HG03045 (cell line): ENCODE results near the gene ADAMTS12.

Source experiments
- ATAC-seq: cut with Tn5 transposase; IDR thresholded peaks from one replicate; pipeline ENCODE4 v1.9.1; 2021; ENCODE audit warnings: mild to moderate bottlenecking, moderate library complexity; ENCODE audit not compliant: unreplicated experiment

The ADAMTS12 gene

DNA sequence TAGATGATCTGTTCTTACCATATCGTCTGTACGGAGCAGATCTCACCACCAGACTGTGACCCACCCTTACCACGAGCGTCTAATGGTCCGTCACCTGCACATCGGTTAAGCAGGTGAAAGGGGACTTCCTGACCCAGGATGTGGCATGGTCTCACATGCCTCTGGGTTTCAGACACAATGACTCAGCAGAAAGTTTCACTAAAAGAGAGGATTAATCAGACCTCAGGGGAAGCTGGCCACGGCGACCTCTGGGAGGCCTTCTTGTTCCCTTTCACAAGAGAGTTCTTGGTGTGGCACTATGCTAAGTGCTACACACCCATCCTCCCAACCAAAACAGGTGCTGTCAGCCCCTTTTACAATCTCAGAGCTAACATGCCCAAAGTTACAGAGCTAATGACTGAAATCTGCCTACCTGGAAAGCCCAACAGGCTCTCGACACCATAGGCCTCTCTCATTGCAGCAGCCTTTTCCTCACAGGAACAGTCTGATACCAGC, 41.6 kb downstream of the ADAMTS12 start:
- ATAC-seq, result peak; percentile 96

GRCh38 chr5:33848554-33848953, 43.2 kb downstream of the ADAMTS12 start:
- no peak for ATAC-seq

DNA sequence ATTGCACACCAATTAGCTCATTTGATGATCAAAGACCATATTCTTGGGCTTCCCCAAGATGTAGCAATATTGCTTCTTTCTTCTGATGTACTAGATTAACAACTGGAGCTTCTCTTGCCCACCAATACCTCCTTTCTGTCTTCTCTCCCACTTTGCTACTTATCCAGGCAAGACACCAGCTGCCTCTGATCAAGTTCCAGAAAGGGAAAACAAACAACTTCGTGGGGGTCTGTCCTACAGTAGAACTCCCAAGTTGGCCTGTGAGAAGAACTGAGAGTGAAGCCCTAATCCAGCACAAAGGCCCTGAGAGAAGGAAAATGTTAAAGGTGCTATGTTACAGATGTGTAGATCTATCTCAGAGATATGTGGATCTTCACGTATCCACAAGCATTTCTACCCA, 44.9 kb downstream of the ADAMTS12 start:
- ATAC-seq, result no peak

DNA sequence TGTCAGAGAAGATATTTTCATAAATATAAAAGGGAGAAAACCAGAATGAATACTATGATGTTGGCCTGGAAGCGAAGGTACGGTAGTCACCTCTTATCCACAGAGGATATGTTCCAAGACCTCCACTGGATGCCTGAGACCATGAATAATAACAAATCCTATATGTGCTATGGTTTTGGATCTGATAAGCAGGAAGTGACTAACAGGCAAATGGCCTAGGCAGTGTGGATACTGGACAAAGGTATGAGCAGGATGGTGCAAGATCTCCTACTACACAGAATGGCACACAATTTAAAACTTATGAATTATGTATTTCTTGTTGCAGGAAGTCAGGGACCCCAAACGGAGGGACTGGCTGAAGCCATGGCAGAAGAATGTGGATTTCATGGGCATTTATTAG, 48.2 kb downstream of the ADAMTS12 start:
- ATAC-seq, result no peak

DNA sequence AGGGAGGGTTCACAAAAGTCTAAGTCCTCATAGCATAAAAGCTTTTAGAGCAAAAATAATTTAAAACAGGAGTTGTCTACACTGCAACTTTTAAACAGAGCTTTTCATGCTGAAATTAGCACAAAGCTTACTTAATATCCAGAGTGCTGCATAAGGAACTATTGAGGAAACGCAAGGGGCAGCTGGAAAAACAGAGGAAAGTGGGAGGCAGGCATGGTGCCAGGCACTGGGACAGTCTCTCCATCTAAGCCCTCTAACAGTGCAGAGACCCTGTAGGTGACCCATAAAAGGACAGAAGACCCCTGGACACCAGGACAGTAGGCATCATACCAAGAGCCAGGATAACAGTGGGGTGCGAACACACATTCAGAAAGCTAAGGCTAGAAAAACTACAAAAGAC, 49.3 kb downstream of the ADAMTS12 start:
- ATAC-seq, result no peak

DNA sequence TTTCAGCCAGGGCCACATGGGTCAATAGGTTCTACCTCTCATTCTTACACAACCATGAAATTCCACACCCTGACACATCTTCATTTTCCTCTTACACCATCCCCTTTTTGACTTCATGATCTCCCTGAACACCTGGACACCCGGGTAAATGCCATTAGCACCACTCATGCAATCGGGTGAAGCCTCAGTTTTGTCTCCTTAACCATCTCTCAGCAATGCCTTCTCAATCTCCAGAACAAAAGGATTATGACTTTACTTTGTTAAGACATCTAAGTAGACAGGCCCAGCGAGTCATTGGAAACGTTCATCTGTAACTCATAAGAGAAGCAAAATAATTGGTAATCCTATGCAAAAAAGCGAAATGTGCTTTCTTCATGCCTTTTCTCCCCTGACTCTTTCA, 49.9 kb downstream of the ADAMTS12 start:
- ATAC-seq, result no peak

GRCh38 chr5:33840927-33841547, 50.8 kb downstream of the ADAMTS12 start:
- peak; percentile 73 for ATAC-seq

- ATAC-seq, result no peak
These were observed 54.5 kb downstream of the ADAMTS12 start for GRCh38 chr5:33837301-33837700.

- no peak for ATAC-seq
These were observed 57.5 kb downstream of the ADAMTS12 start for GRCh38 chr5:33834334-33834733.

DNA sequence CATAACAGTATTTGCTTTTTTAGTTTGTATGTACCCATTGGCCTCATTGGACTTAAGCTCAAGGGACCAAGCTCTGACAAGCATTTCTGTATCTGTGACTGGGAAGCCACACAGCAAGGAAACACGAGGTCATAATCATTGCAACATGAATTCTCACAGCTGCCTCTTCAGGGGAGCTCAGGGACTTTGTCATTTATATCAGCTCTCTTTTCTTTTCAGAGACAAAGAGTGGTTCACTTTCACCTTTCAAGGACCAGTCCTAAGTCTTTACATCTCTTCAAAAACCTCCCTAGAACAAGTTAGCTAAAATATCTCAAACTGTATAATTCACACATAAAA, 58.6 kb downstream of the ADAMTS12 start:
- ATAC-seq, result no peak

DNA sequence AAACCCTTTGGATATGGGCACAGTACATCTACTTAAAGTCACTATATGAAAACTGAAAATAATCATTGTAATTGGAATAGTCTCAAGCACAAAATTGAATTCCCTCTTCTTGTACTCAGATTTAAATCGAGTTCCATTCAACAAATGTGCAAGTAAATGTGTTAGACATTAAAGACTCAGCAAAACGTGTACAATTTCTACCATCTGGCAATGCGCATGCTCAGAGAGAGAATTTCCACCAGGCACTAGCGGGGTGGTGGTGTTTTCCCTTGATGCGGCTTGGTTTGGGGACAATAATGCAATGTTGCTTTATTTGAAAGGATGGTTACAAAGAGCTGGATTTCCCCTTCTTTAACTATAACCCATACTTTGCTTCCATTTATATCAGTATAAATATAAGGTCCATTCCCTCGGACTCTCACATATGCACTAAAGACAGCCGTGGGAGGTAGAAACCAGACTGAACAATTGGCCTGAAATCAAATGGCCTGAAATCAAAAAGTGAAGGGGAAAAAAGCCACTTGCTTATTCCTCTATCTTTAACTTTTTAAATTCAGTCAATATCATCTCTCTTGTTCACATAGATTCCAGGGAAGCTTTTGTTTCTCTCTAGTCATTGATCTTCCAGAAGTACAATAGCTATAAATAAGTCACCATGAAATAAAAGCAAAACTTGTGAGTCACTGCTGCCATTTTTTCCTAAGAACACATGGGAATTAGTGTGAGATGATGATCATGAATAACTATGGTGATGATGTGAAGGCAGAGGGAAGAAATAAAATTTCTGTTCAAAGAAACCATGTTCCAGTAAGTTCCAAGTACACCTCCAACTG, 59.2 kb downstream of the ADAMTS12 start:
- ATAC-seq, result no peak

DNA sequence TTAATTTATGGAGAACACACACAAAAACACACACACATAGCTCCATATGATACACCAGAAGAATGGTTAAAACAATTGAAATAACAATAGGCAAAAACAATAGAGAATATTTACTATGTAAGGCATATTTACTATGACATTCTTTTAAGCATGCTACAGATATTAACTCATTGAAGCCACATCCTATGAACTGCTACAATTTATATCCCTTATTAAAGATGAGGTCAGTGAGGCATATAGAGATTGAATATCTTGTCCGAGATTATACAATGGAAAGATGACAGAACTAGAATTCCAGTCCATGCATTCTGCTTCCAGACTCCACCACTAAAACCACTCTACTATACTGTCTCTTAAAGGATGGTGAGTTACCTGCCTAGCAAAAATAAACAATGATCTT, 60.7 kb downstream of the ADAMTS12 start:
- no peak for ATAC-seq

DNA sequence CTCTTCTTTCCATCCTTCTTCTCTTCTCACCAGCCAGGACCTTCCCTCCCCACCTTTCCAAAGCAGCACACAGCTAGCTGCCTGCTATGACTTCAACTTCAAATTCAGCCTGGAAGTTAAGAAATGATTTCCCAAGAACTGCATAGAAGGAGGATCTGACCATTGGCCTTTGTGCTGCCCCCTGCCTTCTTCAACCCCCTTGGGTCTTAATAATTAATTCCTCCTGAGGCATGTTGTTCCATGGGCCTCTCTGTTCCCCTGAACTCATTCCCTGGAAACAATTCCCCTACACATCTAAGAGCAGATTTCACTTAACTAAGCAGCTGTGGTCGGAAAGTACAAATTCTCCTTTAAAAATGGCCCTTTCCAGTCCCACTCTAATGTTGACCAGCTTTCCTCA, 62.4 kb downstream of the ADAMTS12 start:
- no peak for ATAC-seq

DNA sequence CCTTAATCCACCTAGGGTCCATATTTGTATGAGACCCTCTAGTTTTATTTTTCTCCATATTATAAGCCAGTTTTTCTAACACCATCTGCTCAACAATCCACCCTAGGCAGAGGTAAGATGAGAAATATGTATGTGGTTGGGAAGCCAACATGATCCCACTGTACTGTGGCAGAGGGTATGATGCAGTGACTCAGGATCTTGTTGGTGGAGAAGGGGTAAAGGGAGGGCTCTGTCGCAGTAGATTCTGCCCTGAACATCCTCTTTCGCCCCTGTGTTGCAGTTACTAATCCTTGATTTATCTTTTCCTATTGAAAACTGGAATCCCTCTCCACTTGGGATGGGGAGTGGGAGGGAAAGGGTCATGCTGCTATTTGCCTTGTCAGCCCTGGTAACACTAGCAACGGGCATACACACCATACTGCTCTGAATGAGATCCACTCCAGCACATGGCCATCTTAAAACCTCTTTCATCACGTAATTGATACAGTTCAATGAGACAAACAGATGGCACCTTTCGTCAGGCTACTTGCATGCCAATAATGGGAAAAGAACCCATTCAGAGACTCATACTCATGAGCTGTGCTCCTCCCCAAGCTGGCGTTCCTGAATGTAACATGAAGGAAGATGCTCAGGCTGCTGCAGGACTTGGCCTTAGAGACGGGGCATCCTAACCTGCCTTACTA, 63.0 kb downstream of the ADAMTS12 start:
- no peak for ATAC-seq

DNA sequence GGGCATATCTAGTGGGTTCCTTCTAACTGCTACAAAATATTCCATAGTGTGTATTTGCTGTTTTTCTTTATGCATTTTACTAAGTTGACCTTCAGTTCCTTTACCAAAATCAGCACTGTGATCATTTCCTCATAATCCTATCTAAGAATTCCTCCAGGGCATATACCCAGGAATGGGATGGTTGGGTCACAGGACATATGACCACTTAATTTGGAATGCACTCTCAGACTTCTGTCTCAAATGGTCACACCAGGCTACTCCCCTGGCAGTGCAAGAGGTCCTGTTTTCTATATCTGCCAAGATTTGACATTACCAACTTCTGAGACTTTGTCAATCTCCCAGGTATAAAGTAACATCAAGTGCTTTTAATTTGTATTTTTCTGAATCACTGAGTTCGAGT, 63.9 kb downstream of the ADAMTS12 start:
- no peak for ATAC-seq

DNA sequence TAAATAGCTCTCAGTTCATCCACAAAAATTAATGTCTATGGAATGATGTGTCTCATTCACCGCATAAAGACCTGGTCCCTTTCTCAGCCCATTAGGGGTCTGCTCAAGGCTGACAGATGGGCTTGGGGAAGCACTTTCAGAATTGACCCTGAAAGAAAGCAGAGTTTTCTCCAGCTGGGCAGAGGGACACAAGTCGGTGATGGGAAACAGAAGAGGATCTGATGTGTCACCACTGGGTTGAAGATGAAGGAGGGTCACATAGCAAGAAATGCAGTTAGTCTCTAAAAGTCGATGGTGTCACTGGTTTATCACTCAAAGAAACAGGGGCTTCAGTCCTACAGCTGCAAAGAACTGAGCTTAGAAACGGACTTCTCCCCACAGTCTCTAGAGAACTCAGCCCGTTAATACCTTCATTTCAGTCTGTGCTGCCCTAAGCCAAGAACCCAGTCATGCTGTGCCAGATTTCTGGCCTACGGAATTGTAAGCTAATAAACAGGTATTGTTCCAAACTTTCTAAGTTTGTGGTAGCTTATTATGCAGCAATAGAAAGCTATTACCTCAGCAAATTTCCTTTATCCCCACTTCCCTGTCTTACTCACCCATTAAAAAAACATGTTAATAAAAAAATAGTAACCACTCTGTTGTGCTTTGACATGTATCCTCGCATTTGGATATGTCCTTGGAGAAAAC, 64.6 kb downstream of the ADAMTS12 start:
- ATAC-seq, result no peak

DNA sequence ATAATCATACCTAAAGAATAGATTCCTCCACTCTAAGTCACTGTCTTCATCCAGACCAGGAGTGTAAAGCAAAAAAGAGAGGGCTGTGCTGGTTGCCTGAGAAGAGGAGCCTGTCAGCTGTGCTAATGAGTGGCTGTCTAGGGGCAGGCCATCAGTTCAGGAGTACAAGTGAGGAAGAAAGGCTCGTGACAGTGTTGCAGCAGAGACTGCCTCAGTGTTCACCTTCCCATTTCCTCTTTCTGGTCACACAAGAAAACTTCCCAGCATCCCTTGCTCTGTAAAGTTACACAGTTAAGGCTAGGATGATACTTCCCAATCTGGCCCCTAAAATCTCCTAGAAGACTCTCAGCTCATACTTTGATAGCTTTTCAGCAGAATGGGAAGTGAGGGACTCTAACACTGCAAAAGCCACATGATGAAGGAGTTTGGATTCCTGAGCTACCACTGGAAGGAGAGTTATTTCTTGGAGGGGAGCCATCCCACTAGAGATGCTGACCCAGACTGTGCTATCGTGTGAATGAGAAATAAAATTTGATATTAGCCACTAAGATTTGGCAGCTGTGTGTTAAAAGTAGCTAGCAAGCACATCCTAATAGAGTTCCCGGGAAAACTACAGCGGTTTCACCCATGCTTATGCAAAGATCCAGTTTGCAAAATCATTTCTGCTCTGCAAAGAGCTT, 67.1 kb downstream of the ADAMTS12 start:
- no peak for ATAC-seq

DNA sequence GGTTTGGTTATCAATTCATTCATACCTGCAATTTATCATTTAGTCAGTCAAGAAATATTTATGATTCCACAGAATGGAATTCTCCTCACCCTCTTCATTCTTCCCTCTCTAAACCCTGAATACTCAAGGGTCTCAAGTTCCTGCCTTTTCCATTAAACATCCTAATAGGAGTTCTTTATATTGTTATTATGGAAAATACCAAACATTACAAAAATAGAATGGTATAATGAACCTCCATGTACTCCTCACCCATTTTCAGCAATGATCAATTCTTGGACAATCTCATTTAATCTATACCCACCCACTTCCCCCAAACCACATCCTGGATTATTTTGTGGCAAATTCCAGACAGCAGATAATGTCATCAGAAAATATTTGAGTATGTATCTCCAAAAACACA, 74.5 kb downstream of the ADAMTS12 start:
- ATAC-seq, result no peak

DNA sequence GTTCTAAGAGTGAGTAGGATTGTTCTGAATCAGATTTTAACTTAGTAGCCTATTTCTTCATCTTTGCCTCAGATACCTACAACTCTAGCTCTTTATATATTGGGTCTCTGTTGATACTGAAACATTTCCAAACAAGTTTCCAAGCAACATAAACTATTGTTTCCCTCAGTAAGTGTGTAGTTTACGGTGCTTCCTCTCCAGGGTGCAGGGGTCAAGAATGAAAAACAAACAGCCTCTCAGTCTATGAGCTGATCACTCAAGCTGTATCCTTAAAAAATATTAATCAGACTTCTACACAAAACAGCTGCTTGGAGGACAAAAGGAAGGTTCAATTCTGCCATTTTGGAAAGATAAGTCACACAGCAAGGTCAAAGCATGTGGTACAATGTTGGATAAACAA, 75.0 kb downstream of the ADAMTS12 start:
- no peak for ATAC-seq

GRCh38 chr5:33812746-33813145, 79.0 kb downstream of the ADAMTS12 start:
- ATAC-seq, result no peak
